Upper lobe of right lung (tissue), 1 donor: ENCODE data around the gene MPPED1. TPM values are rescaled to one million over a fixed set of nuclear protein-coding genes. Genes with fewer than 3 reads are reported as not detected.

Experiments used
- ATAC-seq: fragments of 200-7000 bp; cut with Tn5 transposase; one replicate; pipeline ENCODE4 v1.9.1; 2020; ENCODE audit warnings: mild to moderate bottlenecking, moderate library complexity
- DNase-seq: peaks from one replicate; pipeline ENCODE4 v3.0.0-alpha.2; 2020
- H3K27ac ChIP-seq: fragments of 200-600 bp; one replicate; pipeline ENCODE4 v1.8.0; 2022
- H3K27me3 ChIP-seq: fragments of 200-600 bp; one replicate; pipeline ENCODE4 v1.8.0; 2022; ENCODE audit warnings: mild to moderate bottlenecking
- H3K36me3 ChIP-seq: fragments of 200-600 bp; one replicate; pipeline ENCODE4 v1.8.0; 2022
- H3K4me1 ChIP-seq: fragments of 200-600 bp; one replicate; pipeline ENCODE4 v1.8.0; 2022
- H3K4me3 ChIP-seq: fragments of 200-600 bp; one replicate; pipeline ENCODE4 v1.8.0; 2022; ENCODE audit warnings: mild to moderate bottlenecking
- H3K9me3 ChIP-seq: fragments of 200-600 bp; one replicate; pipeline ENCODE4 v1.8.0; 2022
- CTCF ChIP-seq: fragments of 200-600 bp; IDR thresholded peaks from one replicate; pipeline ENCODE4 v1.8.0; 2022; ENCODE audit warnings: antibody characterized with exemption
- intact Hi-C: fragments of 100-400 bp; cut with DNase I; formaldehyde crosslinking; loops from one replicate; pipeline ENCODE4 v1.11.0; 2022
- total RNA-seq: library from RNA; stranded (reverse); fragmentation: NEBNext Ultra II Directional; extraction: Animal tissue kit (Norgen Biotek cat#: 25700); gene quantifications from one replicate; pipeline ENCODE4 v1.2.1, GENCODE V29; 2021
- donor health status: DM: no; HTN: yes; CAD: no; lungs with severe emphysema.

MPPED1 gene
- total RNA-seq, 1 donor from 2014 or later: not detected

GRCh38 chr22:43477966-43478365 is 66.2 kb downstream of the MPPED1 start:
- Histone ChIP-seq H3K9me3 (no peaks in the 10 kb centered on the region), H3K4me3 (no peak overlapping the region), H3K4me1 (no peaks in the 10 kb centered on the region), H3K27me3 (no peaks in the 10 kb centered on the region), H3K27ac (no peak overlapping the region), H3K36me3 (no peaks in the 10 kb centered on the region)
- no peak for TF ChIP-seq CTCF
- ATAC-seq: no peak
- DNase-seq: no peak
- intact Hi-C loops: no loop called here

GRCh38 chr22:43478621-43479300 is 66.9 kb downstream of the MPPED1 start:
- no peak overlapping the region for H3K4me3 ChIP-seq
- no peaks in the 10 kb centered on the region for H3K36me3 ChIP-seq
- no peaks in the 10 kb centered on the region for H3K9me3 ChIP-seq
- H3K27me3 ChIP-seq: no peaks in the 10 kb centered on the region
- no peak for TF ChIP-seq CTCF
- no peak for DNase-seq
- no peak overlapping the region for H3K27ac ChIP-seq
- no peak for ATAC-seq
- H3K4me1 ChIP-seq: no peaks in the 10 kb centered on the region
- intact Hi-C loops: no loop called here

- Histone ChIP-seq H3K4me1 (no peaks in the 10 kb centered on the region), H3K4me3 (no peak overlapping the region), H3K9me3 (no peaks in the 10 kb centered on the region), H3K27me3 (peaks cover 3% of the 10 kb centered on the region), H3K27ac (no peak overlapping the region), H3K36me3 (no peaks in the 10 kb centered on the region)
- ATAC-seq (no peak), DNase-seq (no peak)
- TF ChIP-seq CTCF: no peak
- intact Hi-C loops: no loop called here
Observed at GRCh38 chr22:43479301-43479950, 67.6 kb downstream of the MPPED1 start.

- intact Hi-C loops: no loop called here
- Histone ChIP-seq H3K27ac (no peak overlapping the region), H3K36me3 (no peaks in the 10 kb centered on the region), H3K9me3 (no peaks in the 10 kb centered on the region), H3K27me3 (peaks cover 4% of the 10 kb centered on the region), H3K4me3 (no peak overlapping the region), H3K4me1 (no peaks in the 10 kb centered on the region)
- ATAC-seq: no peak
- no peak for TF ChIP-seq CTCF
- no peak for DNase-seq
Observed at GRCh38 chr22:43479962-43480361, 68.1 kb downstream of the MPPED1 start.

GRCh38 chr22:43481568-43482317 is 69.9 kb downstream of the MPPED1 start:
- TF ChIP-seq CTCF: no peak
- Histone ChIP-seq H3K4me3 (peak overlapping the region; percentile 23), H3K4me1 (no peaks in the 10 kb centered on the region), H3K36me3 (no peaks in the 10 kb centered on the region), H3K9me3 (no peaks in the 10 kb centered on the region), H3K27ac (no peak overlapping the region), H3K27me3 (peaks cover 4% of the 10 kb centered on the region)
- no peak for DNase-seq
- ATAC-seq: peak; percentile 15
- intact Hi-C loops: no loop called here
